BLaER1 treated with 17β-estradiol and CSF1 and Interleukin-3, amounts not matched to agents 10 nM and 100 nM (cell line): ENCODE results near the gene MSL3B.

Experiments used
- H3K27ac ChIP-seq, 11 experiments: shearing (Covaris generic); formaldehyde crosslinking; 2 replicates each; pipeline ENCODE4 v1.8.1; 2022
- H3K27me3 ChIP-seq, 11 experiments: shearing (Covaris generic); formaldehyde crosslinking; 2 replicates each; pipeline ENCODE4 v1.8.1; 2022
- H3K36me3 ChIP-seq, 11 experiments: shearing (Covaris generic); formaldehyde crosslinking; 2 replicates each; pipeline ENCODE4 v1.8.1; 2022
- H3K4me1 ChIP-seq, 10 experiments: shearing (Covaris generic); formaldehyde crosslinking; 2 replicates each; pipeline ENCODE4 v1.8.1; 2022
- H3K4me2 ChIP-seq, 11 experiments: shearing (Covaris generic); formaldehyde crosslinking; 2 replicates each; pipeline ENCODE4 v1.8.1; 2022
- H3K4me3 ChIP-seq, 10 experiments: shearing (Covaris generic); formaldehyde crosslinking; 2 replicates each; pipeline ENCODE4 v1.8.1; 2022
- H3K9ac ChIP-seq, 11 experiments: shearing (Covaris generic); formaldehyde crosslinking; 2 replicates each; pipeline ENCODE4 v1.8.1; 2022
- H3K9me3 ChIP-seq, 11 experiments: shearing (Covaris generic); formaldehyde crosslinking; replicated peaks in 1 of 11; 2 replicates each; pipeline ENCODE4 v1.8.1; 2022
- H4K20me1 ChIP-seq, 11 experiments: shearing (Covaris generic); formaldehyde crosslinking; 2 replicates each; pipeline ENCODE4 v1.8.1; 2022
- Cebpa-rat ChIP-seq, 11 experiments: shearing (Covaris generic); IDR thresholded peaks; 2 replicates each; pipeline ENCODE4 v1.8.1; 2022

MSL3B gene

DNA sequence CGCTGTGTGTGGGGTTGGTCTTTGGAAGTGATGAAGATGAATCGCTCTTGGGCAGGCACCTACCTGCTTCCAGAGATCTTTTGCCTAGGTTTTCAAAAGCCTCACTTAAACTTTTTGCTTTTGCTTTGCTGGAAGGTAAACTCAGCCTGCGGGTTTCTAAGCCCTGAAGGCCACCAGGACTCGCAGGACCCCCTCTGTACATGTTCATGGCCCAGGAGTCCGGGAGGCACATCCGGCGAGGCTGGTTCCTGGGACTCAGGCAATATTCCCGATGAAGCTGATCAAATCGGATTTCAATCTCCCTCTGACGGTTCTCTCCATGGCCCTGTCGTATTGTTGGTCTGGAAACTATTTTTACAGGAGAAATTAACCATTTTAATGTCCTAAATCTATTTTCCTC, 27.0 kb downstream of the MSL3B start:
- H3K27me3 ChIP-seq = no peaks in the 10 kb centered on the region
- H3K4me2 ChIP-seq = peak overlapping the region in 1 of 11 experiments; percentile 47; a peak in 1 of 22 replicates
- H3K36me3 ChIP-seq = peaks cover 14 to 100% (median 100%) of the 10 kb centered on the region in 11 experiments; a peak in 21 of 22 replicates
- no peak overlapping the region for H3K27ac ChIP-seq
- no peaks in the 10 kb centered on the region for H3K9me3 ChIP-seq
- H3K4me1 ChIP-seq = peaks cover 1 to 39% (median 33%) of the 10 kb centered on the region in 10 experiments
- peaks cover 0 to 97% (median 82%) of the 10 kb centered on the region in 11 experiments; a peak in 17 of 22 replicates for H4K20me1 ChIP-seq
- TF ChIP-seq Cebpa-rat (IDR thresholded peaks at IDR 0.05) = no peak
- H3K9ac ChIP-seq = no peak overlapping the region
- no peak overlapping the region for H3K4me3 ChIP-seq

- Histone ChIP-seq H3K9ac (0 out of 22 replicates have a peak overlapping the region, but pooled peaks of 1 of the 11 experiments have one; percentile 16), H3K36me3 (peaks cover 14 to 100% (median 100%) of the 10 kb centered on the region in 11 experiments; a peak in 21 of 22 replicates), H3K4me2 (peak overlapping the region in 5 of 11 experiments; percentile 20 to 66 (median 47); a peak in 7 of 22 replicates), H3K9me3 (no peaks in the 10 kb centered on the region), H3K27me3 (no peaks in the 10 kb centered on the region), H3K4me1 (peaks cover 0 to 39% (median 34%) of the 10 kb centered on the region in 10 experiments; a peak in 19 of 20 replicates), H4K20me1 (peaks cover 0 to 98% (median 84%) of the 10 kb centered on the region in 11 experiments; a peak in 17 of 22 replicates), H3K27ac (no peak overlapping the region), H3K4me3 (no peak overlapping the region)
- no peak for TF ChIP-seq Cebpa-rat (IDR thresholded peaks at IDR 0.05)
These were observed 27.7 kb downstream of the MSL3B start for GRCh38 chr2:233840520-233840919.

DNA sequence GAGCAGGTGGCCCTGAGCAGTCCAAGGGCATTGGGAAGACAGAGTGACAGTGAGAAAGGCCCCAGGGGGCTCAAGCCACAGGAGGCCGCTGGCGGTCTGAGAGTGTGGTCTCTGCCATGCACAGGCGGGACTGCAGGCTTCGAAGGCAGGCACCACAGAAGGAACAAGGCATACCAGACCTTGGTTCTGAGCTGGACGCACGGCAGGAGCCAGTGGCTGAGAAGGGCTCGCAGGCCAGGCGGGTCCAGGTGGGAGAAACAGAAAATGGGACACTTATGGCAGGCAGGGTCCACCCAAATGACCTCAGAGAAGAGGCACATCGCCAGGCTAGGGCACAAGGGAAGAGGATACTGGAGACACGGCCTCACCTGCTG, 28.8 kb downstream of the MSL3B start:
- no peak for TF ChIP-seq Cebpa-rat (IDR thresholded peaks at IDR 0.05)
- peak overlapping the region in 2 of 11 experiments; percentile 44 to 48; a peak in 4 of 22 replicates for H3K9ac ChIP-seq

GRCh38 chr2:233838726-233839446, 29.3 kb downstream of the MSL3B start:
- H3K27me3 ChIP-seq = no peaks in the 10 kb centered on the region
- peak overlapping the region in 3 of 11 experiments; percentile 5 to 48 (median 44); a peak in 4 of 22 replicates for H3K9ac ChIP-seq
- peaks cover 0 to 98% (median 89%) of the 10 kb centered on the region in 11 experiments; a peak in 17 of 22 replicates for H4K20me1 ChIP-seq
- no peak overlapping the region; a peak in 1 of 20 replicates for H3K4me3 ChIP-seq
- peak overlapping the region in 9 of 11 experiments; percentile 34 to 66 (median 47); a peak in 17 of 22 replicates for H3K4me2 ChIP-seq
- no peaks in the 10 kb centered on the region for H3K9me3 ChIP-seq
- no peak for TF ChIP-seq Cebpa-rat (IDR thresholded peaks at IDR 0.05)
- peaks cover 0 to 54% (median 46%) of the 10 kb centered on the region in 10 experiments; a peak in 18 of 20 replicates for H3K4me1 ChIP-seq
- 0 out of 22 replicates have a peak overlapping the region, but pooled peaks of 2 of the 11 experiments have one; percentile 0 to 24 for H3K27ac ChIP-seq
- peaks cover 14 to 100% (median 97%) of the 10 kb centered on the region in 11 experiments; a peak in 21 of 22 replicates for H3K36me3 ChIP-seq

More for the DNA sequence above, 28.8 kb downstream of the MSL3B start:
- peaks cover 0 to 98% (median 90%) of the 10 kb centered on the region in 11 experiments; a peak in 17 of 22 replicates for H4K20me1 ChIP-seq
- H3K36me3 ChIP-seq = peaks cover 14 to 100% (median 97%) of the 10 kb centered on the region in 11 experiments; a peak in 21 of 22 replicates
- peak overlapping the region in 9 of 11 experiments; percentile 34 to 66 (median 47); a peak in 17 of 22 replicates for H3K4me2 ChIP-seq
- 0 out of 22 replicates have a peak overlapping the region, but pooled peaks of 2 of the 11 experiments have one; percentile 0 to 24 for H3K27ac ChIP-seq
- H3K4me1 ChIP-seq = peaks cover 0 to 49% (median 41%) of the 10 kb centered on the region in 10 experiments; a peak in 17 of 20 replicates
- H3K27me3 ChIP-seq = no peaks in the 10 kb centered on the region
- no peak overlapping the region; a peak in 1 of 20 replicates for H3K4me3 ChIP-seq
- no peaks in the 10 kb centered on the region for H3K9me3 ChIP-seq

DNA sequence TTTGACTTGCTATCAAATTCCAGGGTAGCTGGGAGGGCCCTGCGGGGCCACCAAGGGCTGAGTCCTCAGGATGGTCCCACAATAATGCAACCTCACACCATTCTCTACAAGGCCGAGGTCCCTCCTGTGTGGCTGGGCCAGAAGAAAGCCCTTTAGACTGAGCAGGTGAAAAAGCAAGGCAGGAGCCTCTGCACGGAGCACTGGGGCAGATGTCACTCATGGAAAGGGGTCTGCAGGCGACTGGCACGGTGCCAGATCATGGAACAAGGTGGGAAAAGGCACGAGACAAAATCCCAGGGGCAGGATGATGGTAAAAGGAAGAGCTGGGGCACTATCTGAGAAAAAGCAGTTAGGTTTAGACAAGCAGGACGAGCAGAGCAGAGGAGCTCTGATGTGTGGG, 29.9 kb downstream of the MSL3B start:
- peaks cover 14 to 96% (median 93%) of the 10 kb centered on the region in 11 experiments; a peak in 21 of 22 replicates for H3K36me3 ChIP-seq
- H3K27ac ChIP-seq = no peak overlapping the region
- no peak overlapping the region for H3K4me3 ChIP-seq
- no peak for TF ChIP-seq Cebpa-rat (IDR thresholded peaks at IDR 0.05)
- no peaks in the 10 kb centered on the region for H3K27me3 ChIP-seq
- peaks cover 0 to 98% (median 84%) of the 10 kb centered on the region in 11 experiments; a peak in 17 of 22 replicates for H4K20me1 ChIP-seq
- peak overlapping the region in 2 of 11 experiments; percentile 5 to 48; a peak in 1 of 22 replicates for H3K9ac ChIP-seq
- peaks cover 0 to 61% (median 53%) of the 10 kb centered on the region in 10 experiments; a peak in 18 of 20 replicates for H3K4me1 ChIP-seq
- H3K9me3 ChIP-seq = no peaks in the 10 kb centered on the region
- H3K4me2 ChIP-seq = peak overlapping the region in 5 of 11 experiments; percentile 46 to 66 (median 53); a peak in 7 of 22 replicates

GRCh38 chr2:233837694-233838229, 30.4 kb downstream of the MSL3B start:
- Histone ChIP-seq H3K4me1 (peaks cover 0 to 65% (median 58%) of the 10 kb centered on the region in 10 experiments; a peak in 18 of 20 replicates), H3K4me3 (no peak overlapping the region), H3K27ac (no peak overlapping the region), H3K36me3 (peaks cover 12 to 92% (median 88%) of the 10 kb centered on the region in 11 experiments; a peak in 21 of 22 replicates), H3K9me3 (no peaks in the 10 kb centered on the region), H3K4me2 (peak overlapping the region in 2 of 11 experiments; percentile 3 to 53; a peak in 1 of 22 replicates), H3K27me3 (no peaks in the 10 kb centered on the region), H3K9ac (no peak overlapping the region), H4K20me1 (peaks cover 0 to 98% (median 80%) of the 10 kb centered on the region in 11 experiments; a peak in 17 of 22 replicates)
- TF ChIP-seq Cebpa-rat (IDR thresholded peaks at IDR 0.05) = no peak

- Histone ChIP-seq H3K4me3 (no peak overlapping the region), H3K27me3 (no peaks in the 10 kb centered on the region), H4K20me1 (peaks cover 0 to 86% (median 69%) of the 10 kb centered on the region in 11 experiments; a peak in 17 of 22 replicates), H3K4me1 (peaks cover 2 to 79% (median 71%) of the 10 kb centered on the region in 10 experiments; a peak in 18 of 20 replicates), H3K4me2 (no peak overlapping the region), H3K9me3 (no peaks in the 10 kb centered on the region), H3K9ac (no peak overlapping the region), H3K36me3 (peaks cover 4 to 78% (median 74%) of the 10 kb centered on the region in 11 experiments; a peak in 20 of 22 replicates), H3K27ac (no peak overlapping the region)
- TF ChIP-seq Cebpa-rat (IDR thresholded peaks at IDR 0.05) = no peak
These were observed 31.8 kb downstream of the MSL3B start for GRCh38 chr2:233836359-233836758.
